ENCODE results near the gene CDC20B. TPM values are rescaled to one million over a fixed set of nuclear protein-coding genes. Genes with fewer than 3 reads are reported as not detected.

Gene CDC20B
- total and polyA plus RNA-seq, 2 of the 8 experiments (the other 6 are each of a cell fraction or from before 2014, with no cell fraction given) = 0.06 TPM; not detected in 1

DNA sequence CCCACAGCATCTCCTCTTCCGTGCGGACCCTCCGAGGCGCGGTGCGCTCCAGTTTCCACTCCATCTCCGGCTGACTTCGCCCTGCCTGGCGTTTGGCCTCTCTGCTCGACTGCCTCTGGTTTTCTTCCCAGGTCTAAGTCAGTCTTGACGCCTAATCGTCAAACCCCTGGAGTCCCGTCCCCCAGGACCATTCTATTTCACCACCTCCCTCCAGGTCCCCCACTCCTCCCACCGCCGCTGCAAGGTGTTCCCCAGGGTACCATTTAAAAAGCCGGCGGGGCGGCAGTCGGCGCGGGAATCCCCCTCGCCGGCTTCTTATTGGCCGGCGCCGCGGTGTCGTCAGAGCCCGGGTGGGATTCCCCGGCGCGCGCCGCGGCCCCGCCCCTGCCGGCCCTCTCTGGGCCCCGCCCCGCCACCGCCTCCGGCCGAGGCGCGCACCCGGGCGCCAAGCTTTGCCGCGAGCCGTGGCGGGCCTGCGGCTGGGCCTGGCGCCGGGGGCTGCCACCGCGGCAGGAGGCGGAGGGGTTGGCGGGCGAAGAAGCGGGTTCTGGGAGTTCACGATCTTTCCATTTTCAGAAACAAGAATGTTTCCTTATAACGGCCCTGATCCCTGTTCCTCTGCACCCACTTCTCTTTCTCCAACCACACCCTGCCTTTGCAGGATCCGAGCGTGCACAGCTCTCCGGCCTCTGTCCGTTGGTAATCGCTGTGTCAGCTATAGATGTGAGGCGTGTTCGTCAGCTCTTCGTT, at the start of gene CDC20B (continued):
- TF ChIP-seq SP4 (IDR thresholded peaks at IDR 0.05; ENCODE audit: low read length) (0 out of 2 replicates have a peak, but pooled peaks have one; percentile 29), SAP30 (IDR thresholded peaks at IDR 0.05; ENCODE audit: insufficient read depth, insufficient replicate concordance, low read length) (no peak), POLR2A (IDR thresholded peaks at IDR 0.05; ENCODE audit: control extremely low read depth in 1 of 2, low read depth in 2 of 2, low read length in 2 of 2) (no peak), TCF12 (IDR thresholded peaks at IDR 0.05; ENCODE audit: low read depth, low read length) (no peak), TAF1 (IDR thresholded peaks at IDR 0.05; ENCODE audit: low read depth, low read length) (no peak), CBX5 (IDR thresholded peaks at IDR 0.05; ENCODE audit: low read depth, low read length) (no peak), CHD2 (IDR thresholded peaks at IDR 0.05; ENCODE audit: low read length) (no peak), EZH2 (IDR thresholded peaks at IDR 0.05; ENCODE audit: low read depth, low read length, severe bottlenecking) (no peak), CTBP2 (IDR thresholded peaks at IDR 0.05; ENCODE audit: borderline replicate concordance, insufficient read depth, insufficient read length, low read length) (no peak), SUZ12 (IDR thresholded peaks at IDR 0.05; ENCODE audit: low read length) (peak; percentile 67; the same call in 1 of the 2 replicates), RAD21 (IDR thresholded peaks at IDR 0.05 in 1 of 2, conservative IDR thresholded peaks at IDR 0.05 in 1 of 2; ENCODE audit: low read depth in 2 of 2, low read length in 2 of 2) (no peak), TAF7 (optimal IDR thresholded peaks at IDR 0.05; ENCODE audit: borderline replicate concordance, low read depth, low read length) (no peak), SRF (IDR thresholded peaks at IDR 0.05; ENCODE audit: low read depth, low read length) (no peak), CEBPB (IDR thresholded peaks at IDR 0.05; ENCODE audit: low read depth, low read length) (no peak), SIN3A (conservative IDR thresholded peaks at IDR 0.05 in 1 of 2, IDR thresholded peaks at IDR 0.05 in 1 of 2; ENCODE audit: low read depth in 1 of 2, low read length in 2 of 2) (0 out of 4 replicates have a peak, but pooled peaks of 1 of the 2 experiments have one; percentile 23), CHD1 (IDR thresholded peaks at IDR 0.05; ENCODE audit: low read depth, low read length) (no peak), SIX5 (IDR thresholded peaks at IDR 0.05; ENCODE audit: low read depth, low read length) (no peak), FOSL1 (IDR thresholded peaks at IDR 0.05; ENCODE audit: insufficient read depth, low read depth, low read length) (no peak)
- TF ChIP-seq, protein P1, sequence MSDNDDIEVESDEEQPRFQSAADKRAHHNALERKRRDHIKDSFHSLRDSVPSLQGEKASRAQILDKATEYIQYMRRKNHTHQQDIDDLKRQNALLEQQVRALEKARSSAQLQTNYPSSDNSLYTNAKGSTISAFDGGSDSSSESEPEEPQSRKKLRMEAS (IDR thresholded peaks at IDR 0.05) = 0 out of 2 replicates have a peak, but pooled peaks have one; percentile 3
- TF ChIP-seq, protein P2, sequence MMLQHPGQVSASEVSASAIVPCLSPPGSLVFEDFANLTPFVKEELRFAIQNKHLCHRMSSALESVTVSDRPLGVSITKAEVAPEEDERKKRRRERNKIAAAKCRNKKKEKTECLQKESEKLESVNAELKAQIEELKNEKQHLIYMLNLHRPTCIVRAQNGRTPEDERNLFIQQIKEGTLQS (IDR thresholded peaks at IDR 0.05; ENCODE audit: insufficient read depth, low read depth, low read length) = no peak
- TF ChIP-seq, protein P3, sequence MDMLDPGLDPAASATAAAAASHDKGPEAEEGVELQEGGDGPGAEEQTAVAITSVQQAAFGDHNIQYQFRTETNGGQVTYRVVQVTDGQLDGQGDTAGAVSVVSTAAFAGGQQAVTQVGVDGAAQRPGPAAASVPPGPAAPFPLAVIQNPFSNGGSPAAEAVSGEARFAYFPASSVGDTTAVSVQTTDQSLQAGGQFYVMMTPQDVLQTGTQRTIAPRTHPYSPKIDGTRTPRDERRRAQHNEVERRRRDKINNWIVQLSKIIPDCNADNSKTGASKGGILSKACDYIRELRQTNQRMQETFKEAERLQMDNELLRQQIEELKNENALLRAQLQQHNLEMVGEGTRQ (IDR thresholded peaks at IDR 0.05; ENCODE audit: low read length) = no peak

Data from H1 (cell line).